Astrocyte (in vitro differentiated cells and primary cell): ENCODE data around the gene MTHFD1. TPM values are rescaled to one million over a fixed set of nuclear protein-coding genes. Genes with fewer than 3 reads are reported as not detected.

ENCODE experiments used
- DNase-seq: peaks from one replicate; pipeline ENCODE4 v3.0.0-alpha.2; 2010; ENCODE audit warnings: low read depth
- FAIRE-seq: peaks from 2 replicates; lab custom pipeline; 2011; peaks lifted over from hg19 to GRCh38; lab: Jason Lieb, UNC
- H2AFZ ChIP-seq: 2 replicates; pipeline ENCODE4 v1.6.0; 2012; ENCODE audit warnings: low read depth, low read length, inconsistent platforms
- H3K27ac ChIP-seq: 2 replicates; pipeline ENCODE4 v1.5.1; 2011; ENCODE audit warnings: low read depth, low read length, inconsistent platforms
- H3K27me3 ChIP-seq: 2 replicates; pipeline ENCODE4 v1.6.0; 2011; ENCODE audit warnings: low read length, inconsistent platforms; ENCODE audit not compliant: insufficient read depth
- H3K36me3 ChIP-seq: 2 replicates; pipeline ENCODE4 v1.5.1; 2011; ENCODE audit warnings: low read length, inconsistent platforms; ENCODE audit not compliant: insufficient read depth
- H3K4me1 ChIP-seq: 2 replicates; pipeline ENCODE4 v1.5.1; 2011; ENCODE audit warnings: low read length, inconsistent platforms; ENCODE audit not compliant: insufficient read depth
- H3K4me2 ChIP-seq: 2 replicates; pipeline ENCODE4 v1.6.0; 2012; ENCODE audit warnings: low read length, inconsistent platforms
- H3K4me3 ChIP-seq: 2 replicates; pipeline ENCODE4 v1.5.1; 2011; ENCODE audit warnings: low read depth, mild to moderate bottlenecking, low read length, inconsistent platforms; ENCODE audit not compliant: insufficient read depth
- H3K79me2 ChIP-seq: 2 replicates; pipeline ENCODE4 v1.6.0; 2012; ENCODE audit warnings: mild to moderate bottlenecking, low read length, inconsistent platforms; ENCODE audit not compliant: insufficient read depth
- H3K9ac ChIP-seq: 2 replicates; pipeline ENCODE4 v1.6.0; 2012; ENCODE audit warnings: mild to moderate bottlenecking, low read length, inconsistent platforms
- H3K9me3 ChIP-seq: 2 replicates; pipeline ENCODE4 v1.5.1; 2012; ENCODE audit warnings: low read depth, mild to moderate bottlenecking, low read length, inconsistent platforms; ENCODE audit not compliant: insufficient read depth
- H4K20me1 ChIP-seq: 2 replicates; pipeline ENCODE4 v1.6.0; 2012; ENCODE audit warnings: low read length, inconsistent platforms; ENCODE audit not compliant: insufficient read depth
- H3K27ac Mint-ChIP-seq: one replicate; pipeline ENCODE4 v1.8.0; 2021; ENCODE audit warnings: mild to moderate bottlenecking, mixed read lengths; ENCODE audit not compliant: unreplicated experiment
- H3K27me3 Mint-ChIP-seq: one replicate; pipeline ENCODE4 v1.8.0; 2021; ENCODE audit warnings: low read depth, mixed read lengths; ENCODE audit not compliant: unreplicated experiment
- H3K36me3 Mint-ChIP-seq: one replicate; pipeline ENCODE4 v1.8.0; 2021; ENCODE audit warnings: low read depth, mixed read lengths; ENCODE audit not compliant: unreplicated experiment
- H3K4me1 Mint-ChIP-seq: one replicate; pipeline ENCODE4 v1.8.0; 2021; ENCODE audit warnings: low read depth, mixed read lengths; ENCODE audit not compliant: unreplicated experiment
- H3K4me3 Mint-ChIP-seq: one replicate; pipeline ENCODE4 v1.8.0; 2021; ENCODE audit warnings: mild to moderate bottlenecking, moderate library complexity, mixed read lengths; ENCODE audit not compliant: unreplicated experiment
- H3K9me3 Mint-ChIP-seq: one replicate; pipeline ENCODE4 v1.8.0; 2021; ENCODE audit warnings: mild to moderate bottlenecking, mixed read lengths; ENCODE audit not compliant: unreplicated experiment
- CTCF ChIP-seq: IDR thresholded peaks from 2 replicates; pipeline ENCODE4 v1.5.1; 2011; ENCODE audit warnings: low read depth, mild to moderate bottlenecking, inconsistent platforms, low read length, moderate library complexity; ENCODE audit not compliant: insufficient read depth
- EZH2 ChIP-seq: IDR thresholded peaks from 2 replicates; pipeline ENCODE4 v1.6.1; 2012; ENCODE audit warnings: mild to moderate bottlenecking, low read length, inconsistent platforms; ENCODE audit not compliant: insufficient read depth
- total RNA-seq: library from RNA; stranded (reverse); gene quantifications from 2 replicates; pipeline ENCODE4 v1.2.1, GENCODE V29; 2021

MTHFD1 gene
- total RNA-seq, 1 donor from 2014 or later, result 56.9 TPM

- no peak for FAIRE-seq
- Histone ChIP-seq H3K9ac (no peak overlapping the region), H4K20me1 (no peaks in the 10 kb centered on the region), H2AFZ (no peak overlapping the region), H3K4me2 (no peak overlapping the region), H3K9me3 (no peaks in the 10 kb centered on the region), H3K36me3 (peaks cover 22% of the 10 kb centered on the region), H3K79me2 (no peaks in the 10 kb centered on the region), H3K27me3 (no peaks in the 10 kb centered on the region), H3K4me3 (no peak overlapping the region), H3K4me1 (peaks cover 28% of the 10 kb centered on the region), H3K27ac (no peak overlapping the region)
- H3K9me3 Mint-ChIP-seq, result no peaks in the 10 kb centered on the region
- H3K27ac Mint-ChIP-seq, result peak overlapping the region; percentile 47
- H3K36me3 Mint-ChIP-seq, result peaks cover 22% of the 10 kb centered on the region
- H3K27me3 Mint-ChIP-seq, result no peaks in the 10 kb centered on the region
- peaks cover 45% of the 10 kb centered on the region for H3K4me1 Mint-ChIP-seq
- TF ChIP-seq CTCF, result no peak
- TF ChIP-seq EZH2, result no peak
- no peak for DNase-seq
- H3K4me3 Mint-ChIP-seq, result no peak overlapping the region
Measured at GRCh38 chr14:64419003-64419402, 30.9 kb downstream of the MTHFD1 start.

GRCh38 chr14:64421166-64421565, 33.0 kb downstream of the MTHFD1 start:
- FAIRE-seq, result no peak
- H3K36me3 ChIP-seq, result peaks cover 23% of the 10 kb centered on the region
- H3K36me3 Mint-ChIP-seq, result peaks cover 26% of the 10 kb centered on the region
- no peaks in the 10 kb centered on the region for H3K9me3 Mint-ChIP-seq
- peak overlapping the region; percentile 62 for H3K4me3 Mint-ChIP-seq
- H4K20me1 ChIP-seq, result no peaks in the 10 kb centered on the region
- H3K27ac Mint-ChIP-seq, result peak overlapping the region; percentile 95
- peaks cover 49% of the 10 kb centered on the region for H3K4me1 Mint-ChIP-seq
- H3K27me3 ChIP-seq, result no peaks in the 10 kb centered on the region
- peak overlapping the region; percentile 65 for H3K4me2 ChIP-seq
- H3K27me3 Mint-ChIP-seq, result no peaks in the 10 kb centered on the region
- peak; percentile 84 for DNase-seq
- H3K27ac ChIP-seq, result peak overlapping the region; percentile 38
- TF ChIP-seq EZH2, result no peak
- no peak for TF ChIP-seq CTCF
- no peaks in the 10 kb centered on the region for H3K9me3 ChIP-seq
- peaks cover 37% of the 10 kb centered on the region for H3K4me1 ChIP-seq
- H2AFZ ChIP-seq, result peak overlapping the region; percentile 37
- no peaks in the 10 kb centered on the region for H3K79me2 ChIP-seq
- no peak overlapping the region for H3K4me3 ChIP-seq
- peak overlapping the region; percentile 1 for H3K9ac ChIP-seq

GRCh38 chr14:64422005-64422404, 33.9 kb downstream of the MTHFD1 start:
- H3K27ac ChIP-seq, result peak overlapping the region; percentile 22
- no peaks in the 10 kb centered on the region for H3K9me3 Mint-ChIP-seq
- H3K36me3 ChIP-seq, result peaks cover 25% of the 10 kb centered on the region
- H2AFZ ChIP-seq, result no peak overlapping the region
- H3K36me3 Mint-ChIP-seq, result peaks cover 26% of the 10 kb centered on the region
- no peaks in the 10 kb centered on the region for H3K9me3 ChIP-seq
- peak overlapping the region; percentile 95 for H3K27ac Mint-ChIP-seq
- no peak overlapping the region for H3K9ac ChIP-seq
- no peak for DNase-seq
- no peaks in the 10 kb centered on the region for H4K20me1 ChIP-seq
- peaks cover 47% of the 10 kb centered on the region for H3K4me1 Mint-ChIP-seq
- no peak overlapping the region for H3K4me3 ChIP-seq
- no peak for TF ChIP-seq CTCF
- TF ChIP-seq EZH2, result no peak
- H3K4me2 ChIP-seq, result no peak overlapping the region
- H3K27me3 ChIP-seq, result no peaks in the 10 kb centered on the region
- H3K27me3 Mint-ChIP-seq, result no peaks in the 10 kb centered on the region
- no peak for FAIRE-seq
- peaks cover 32% of the 10 kb centered on the region for H3K4me1 ChIP-seq
- no peak overlapping the region for H3K4me3 Mint-ChIP-seq
- no peaks in the 10 kb centered on the region for H3K79me2 ChIP-seq
